Natural killer cell (primary cell): ENCODE measurements around the gene KRTAP5-4. TPM values are rescaled to one million over a fixed set of nuclear protein-coding genes. Genes with fewer than 3 reads are reported as not detected.
"Not testable (repeated sequence)": the region's sequence is repeated elsewhere in the genome, so short reads cannot be mapped to it uniquely, and the experiment has no call there.

Experiments
- ATAC-seq, 3 donors: fragments of 150-1000 bp in 2 of 3; fragments of 200-7000 bp in 1 of 3; cut with Tn5 transposase; 1 replicate in 1 of 3; 2 replicates in 2 of 3; pipeline ENCODE4 v1.10.0; 2021; ENCODE audit warnings: mild to moderate bottlenecking in 2 of 3, moderate library complexity in 2 of 3
- DNase-seq, 2 donors: peaks; one replicate each; pipeline versions ENCODE4 v3.0.0 to v3.0.0-alpha.2; 2013 to 2021; ENCODE audit warnings: mixed read lengths in 1 of 2
- H3K27ac ChIP-seq: one replicate; pipeline ENCODE4 v1.5.1; 2013; ENCODE audit warnings: mild to moderate bottlenecking, low read length
- H3K27me3 ChIP-seq: one replicate; pipeline ENCODE4 v1.6.1; 2013; ENCODE audit warnings: low read length; ENCODE audit not compliant: control insufficient read depth, insufficient read depth
- H3K36me3 ChIP-seq: one replicate; pipeline ENCODE4 v1.6.1; 2013; ENCODE audit warnings: low read length; ENCODE audit not compliant: control insufficient read depth, insufficient read depth
- H3K4me1 ChIP-seq: one replicate; pipeline ENCODE4 v1.6.1; 2013; ENCODE audit warnings: low read length; ENCODE audit not compliant: control insufficient read depth, insufficient read depth
- H3K4me3 ChIP-seq: one replicate; pipeline ENCODE4 v1.5.1; 2013; ENCODE audit warnings: low read length
- H3K9me3 ChIP-seq: one replicate; pipeline ENCODE4 v1.6.1; 2013; ENCODE audit warnings: low read length; ENCODE audit not compliant: control insufficient read depth, insufficient read depth
- H3K27ac Mint-ChIP-seq, 2 donors: one replicate each; pipeline ENCODE4 v1.8.0; 2022; ENCODE audit warnings: mild to moderate bottlenecking in 2 of 2, mixed read lengths in 2 of 2, moderate library complexity in 1 of 2
- H3K27me3 Mint-ChIP-seq, 2 donors: one replicate each; pipeline ENCODE4 v1.8.0; 2022; ENCODE audit warnings: low read depth in 2 of 2, mixed read lengths in 2 of 2
- H3K36me3 Mint-ChIP-seq: one replicate; pipeline ENCODE4 v1.8.0; 2022; ENCODE audit warnings: mixed read lengths
- H3K4me1 Mint-ChIP-seq, 2 donors: one replicate each; pipeline ENCODE4 v1.8.0; 2022; ENCODE audit warnings: mixed read lengths in 2 of 2
- H3K4me3 Mint-ChIP-seq: one replicate; pipeline ENCODE4 v1.8.0; 2022; ENCODE audit warnings: mild to moderate bottlenecking, moderate library complexity, mixed read lengths
- H3K9me3 Mint-ChIP-seq, 2 donors: one replicate each; pipeline ENCODE4 v1.8.0; 2022; ENCODE audit warnings: mixed read lengths in 2 of 2
- CTCF ChIP-seq: fragments of 200-600 bp; IDR thresholded peaks from one replicate; pipeline ENCODE4 v1.8.0; 2022; ENCODE audit warnings: antibody characterized with exemption
- WGBS: methylation state at CpG from one replicate; pipeline ENCODE4 v1.1.7; 2013; ENCODE audit warnings: missing lambda C conversion rate; ENCODE audit not compliant: insufficient coverage; 5-methylcytosine and 5-hydroxymethylcytosine counted together
- intact Hi-C: fragments of 100-400 bp; cut with micrococcal nuclease; formaldehyde crosslinking; loops from one replicate; pipeline ENCODE4 v1.14.2; 2022
- total RNA-seq, 4 donors: library from RNA; stranded (reverse); fragments of 120-200 nt in 1 of 4; gene quantifications; one replicate each; pipeline versions ENCODE4 v1.2.3 to v1.2.4, GENCODE V29; 2013 to 2022

The KRTAP5-4 gene
- total RNA-seq, 3 donors from 2014 or later (not counting 1 experiment from before 2014, with no cell fraction given) = not detected

- no peaks in the 10 kb centered on the region for H3K9me3 ChIP-seq
- ATAC-seq = no peak
- H3K27me3 Mint-ChIP-seq = peaks cover 42 to 62% of the 10 kb centered on the region in 2 donors
- WGBS = 0% methylated on average over 1 of the region's 4 CpGs
- H3K4me3 ChIP-seq = no peak within 1 kb of the TSS
- no peaks in the 10 kb centered on the region for H3K9me3 Mint-ChIP-seq
- no peak within 1 kb of the TSS for H3K27ac Mint-ChIP-seq
- H3K27ac ChIP-seq = no peak within 1 kb of the TSS
- no peaks in the 10 kb centered on the region for H3K36me3 ChIP-seq
- no peaks in the 10 kb centered on the region for H3K27me3 ChIP-seq
- peaks cover 7 to 9% of the 10 kb centered on the region in 2 donors for H3K4me1 Mint-ChIP-seq
- H3K4me1 ChIP-seq = no peaks in the 10 kb centered on the region
- no peak within 1 kb of the TSS for H3K4me3 Mint-ChIP-seq
- intact Hi-C loops = no loop called here
- no peak for DNase-seq
- TF ChIP-seq CTCF = no peak
- no peaks in the 10 kb centered on the region for H3K36me3 Mint-ChIP-seq
Measured at GRCh38 chr11:1597994-1598380, 24.0 kb downstream of the KRTAP5-4 start, which contains the start of gene KRTAP5-2. TSS of gene KRTAP5-2 (minus strand) at chr11:1598294. CDS start at chr11:1598250, 44 bp downstream.

DNA sequence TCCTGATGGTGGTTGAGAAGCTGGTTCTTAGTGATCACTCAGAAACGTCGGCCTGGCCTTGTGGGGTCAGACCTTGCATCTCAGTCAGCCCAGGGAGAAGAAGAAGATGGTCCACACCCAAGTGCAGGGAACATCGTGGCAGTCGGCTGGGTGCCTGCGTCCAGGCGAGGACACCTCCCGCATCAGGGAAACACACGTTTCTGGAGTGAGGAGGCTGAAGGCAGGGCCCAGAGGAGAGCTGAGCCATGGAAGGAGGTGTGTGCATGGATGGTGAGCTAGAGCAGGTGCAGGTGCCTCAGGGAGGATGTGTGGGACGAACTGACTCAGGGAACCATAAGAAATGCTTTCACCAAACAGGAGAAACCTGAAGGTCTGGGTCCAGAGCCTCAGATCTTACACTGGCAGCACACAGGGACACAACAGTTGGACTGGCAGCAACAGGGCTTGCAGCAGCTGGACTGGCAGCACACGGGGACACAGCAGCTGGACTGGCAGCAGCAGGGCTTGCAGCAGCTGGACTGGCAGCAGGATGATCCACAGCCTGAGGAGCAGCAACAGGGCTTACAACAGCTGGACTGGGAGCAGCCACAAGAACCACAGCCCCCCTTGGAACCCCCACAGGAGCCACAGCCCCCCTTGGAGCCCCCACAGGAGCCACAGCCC is 24.5 kb downstream of the KRTAP5-4 start:
- H3K27ac ChIP-seq = no peak overlapping the region
- intact Hi-C loops = no loop called here
- WGBS = 85% methylated on average over 10 of the region's 10 CpGs

DNA sequence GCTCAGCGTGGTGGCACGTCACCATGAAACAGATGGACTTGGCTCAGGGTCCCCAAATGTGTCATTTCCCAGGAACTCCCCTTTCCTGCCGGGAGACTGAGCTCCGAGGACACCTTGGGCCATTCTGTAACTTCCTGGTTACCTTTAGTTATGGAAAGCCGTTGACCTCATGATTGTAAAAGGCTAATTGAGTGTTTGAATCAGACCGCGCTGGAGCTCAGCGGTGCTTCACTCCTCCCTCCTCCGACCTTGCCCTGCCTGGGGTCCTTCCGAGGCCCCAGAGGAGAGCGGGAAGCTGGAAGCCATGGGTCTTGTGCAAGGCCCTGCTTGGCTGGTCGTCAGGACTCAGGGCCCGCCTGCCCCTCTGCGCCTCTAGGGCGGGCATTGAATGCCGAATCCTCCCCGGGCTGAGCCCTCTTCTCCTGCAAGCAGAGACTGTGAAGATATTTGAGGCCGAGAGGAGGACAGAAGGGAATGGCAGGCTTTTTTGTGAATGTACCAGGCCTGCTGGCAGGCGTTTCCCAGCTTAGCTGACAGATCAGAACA is 25.3 kb downstream of the KRTAP5-4 start:
- H3K4me1 ChIP-seq, H3K27me3 ChIP-seq, H3K4me3 ChIP-seq, H3K27ac Mint-ChIP-seq, ATAC-seq, H3K9me3 ChIP-seq, intact Hi-C loops, H3K9me3 Mint-ChIP-seq, DNase-seq, H3K4me3 Mint-ChIP-seq, H3K36me3 Mint-ChIP-seq, H3K27ac ChIP-seq, H3K36me3 ChIP-seq, H3K4me1 Mint-ChIP-seq: not testable (repeated sequence)
- peaks cover 37 to 55% of the 10 kb centered on the region in 2 donors for H3K27me3 Mint-ChIP-seq
- WGBS = 73% methylated on average over 19 of the region's 19 CpGs

More for the DNA sequence above, 24.5 kb downstream of the KRTAP5-4 start:
- ATAC-seq (no peak), DNase-seq (no peak)
- H3K36me3 ChIP-seq = no peaks in the 10 kb centered on the region
- no peak overlapping the region for H3K27ac Mint-ChIP-seq
- H3K4me1 ChIP-seq = no peaks in the 10 kb centered on the region
- peaks cover 41 to 62% of the 10 kb centered on the region in 2 donors for H3K27me3 Mint-ChIP-seq
- no peaks in the 10 kb centered on the region for H3K9me3 ChIP-seq
- TF ChIP-seq CTCF = no peak
- H3K36me3 Mint-ChIP-seq = no peaks in the 10 kb centered on the region
- H3K4me3 ChIP-seq = no peak overlapping the region
- H3K4me1 Mint-ChIP-seq = peaks cover 7 to 9% of the 10 kb centered on the region in 2 donors
- H3K27me3 ChIP-seq = no peaks in the 10 kb centered on the region
- no peaks in the 10 kb centered on the region for H3K9me3 Mint-ChIP-seq
- no peak overlapping the region for H3K4me3 Mint-ChIP-seq

GRCh38 chr11:1595994-1596575 is 25.9 kb downstream of the KRTAP5-4 start:
- H3K4me3 ChIP-seq, intact Hi-C loops, H3K4me1 Mint-ChIP-seq, H3K36me3 ChIP-seq, H3K27ac ChIP-seq, H3K9me3 Mint-ChIP-seq, H3K27ac Mint-ChIP-seq, H3K9me3 ChIP-seq, H3K27me3 ChIP-seq, H3K4me3 Mint-ChIP-seq, H3K4me1 ChIP-seq, ATAC-seq, H3K36me3 Mint-ChIP-seq, DNase-seq: not testable (repeated sequence)
- H3K27me3 Mint-ChIP-seq = peaks cover 37 to 55% of the 10 kb centered on the region in 2 donors
- WGBS = 68% methylated on average over 11 of the region's 11 CpGs
